SKM-1 treated with dmso at 0.1 percent for 144 hours (cell line): Measurements from ENCODE around the gene CBX3.
"Not testable (repeated sequence)": the region's sequence is repeated elsewhere in the genome, so short reads cannot be mapped to it uniquely, and the experiment has no call there.

ENCODE experiments used
- DNase-seq: peaks from one replicate; lab custom pipeline; 2025; ENCODE audit not compliant: unreplicated experiment; lab: John Stamatoyannopoulos, UW

Gene CBX3

DNA sequence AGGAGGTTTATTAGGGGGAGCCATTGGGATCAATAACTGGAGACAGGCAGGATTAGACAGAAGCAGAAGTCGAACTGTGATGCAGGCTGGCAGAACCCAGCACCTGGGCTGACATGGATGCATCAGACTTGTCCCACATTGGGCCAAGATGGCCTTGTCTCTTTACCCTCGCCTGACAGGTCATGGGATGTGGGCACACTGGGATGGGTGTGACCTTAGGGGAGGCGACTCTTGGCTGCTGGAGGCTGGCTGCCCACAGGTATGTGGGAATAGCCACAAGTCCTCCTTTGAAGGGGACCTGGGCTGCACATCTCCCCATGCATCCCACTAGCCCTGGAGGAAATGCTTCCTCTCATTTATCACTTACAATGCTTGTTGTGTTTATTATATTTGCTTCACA, 32.3 kb upstream of the CBX3 start:
- DNase-seq, result no peak

DNA sequence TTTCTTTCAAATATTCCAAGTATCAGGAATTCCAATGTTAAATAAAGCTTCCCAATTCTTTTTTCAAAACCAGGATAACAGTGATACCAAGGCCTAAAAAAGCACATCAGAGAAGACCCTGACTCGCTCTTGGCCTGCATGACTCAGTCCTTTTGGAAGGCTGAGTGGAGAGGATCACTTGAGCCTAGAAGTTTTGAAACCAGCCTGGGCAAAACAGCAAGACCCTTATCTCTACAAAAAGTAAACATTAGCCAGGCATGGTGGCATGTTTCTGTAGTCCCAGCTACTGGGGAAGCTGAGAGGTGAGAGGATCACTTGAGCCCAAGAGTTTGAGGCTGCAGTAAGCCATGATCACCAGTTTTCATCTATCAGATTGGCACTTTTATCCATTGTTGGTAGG, 30.9 kb upstream of the CBX3 start:
- no peak for DNase-seq

DNA sequence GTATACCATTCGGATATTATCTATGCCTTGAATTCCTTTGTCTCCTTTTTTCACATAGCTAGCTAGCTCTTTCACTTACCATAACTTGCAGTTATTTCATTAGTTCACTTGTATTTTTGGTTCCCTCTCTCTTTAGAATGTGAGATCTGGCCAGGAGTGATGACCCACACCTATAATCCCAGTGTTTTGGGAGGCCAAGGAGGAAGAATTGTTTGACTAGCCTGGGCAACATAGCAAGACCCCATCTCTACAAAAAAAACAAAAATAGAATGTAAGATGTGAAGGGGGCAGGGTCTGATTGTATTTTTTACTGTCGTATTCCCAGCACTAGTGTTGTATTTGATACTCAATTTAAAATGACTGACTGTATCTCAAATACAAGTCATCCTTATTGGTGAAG, 29.9 kb upstream of the CBX3 start:
- DNase-seq, result no peak

DNA sequence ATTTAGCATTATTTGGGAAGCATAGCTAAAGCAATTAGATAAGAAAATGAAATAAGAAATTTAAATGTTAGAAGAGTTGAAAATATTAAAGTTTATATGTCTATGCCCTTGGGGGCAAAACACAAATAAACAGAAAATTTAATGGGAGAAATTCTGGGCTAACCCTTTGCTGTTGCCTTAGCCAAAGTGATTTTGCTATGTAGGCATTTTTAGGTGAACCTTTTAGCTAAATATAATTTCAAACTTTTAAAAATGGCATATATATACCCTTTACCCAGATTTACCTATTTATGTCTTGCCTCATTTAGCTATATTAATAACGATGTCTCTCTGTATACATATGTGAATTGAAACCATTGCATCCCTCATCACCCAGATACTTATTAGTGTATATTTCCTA, 29.5 kb upstream of the CBX3 start:
- no peak for DNase-seq

DNA sequence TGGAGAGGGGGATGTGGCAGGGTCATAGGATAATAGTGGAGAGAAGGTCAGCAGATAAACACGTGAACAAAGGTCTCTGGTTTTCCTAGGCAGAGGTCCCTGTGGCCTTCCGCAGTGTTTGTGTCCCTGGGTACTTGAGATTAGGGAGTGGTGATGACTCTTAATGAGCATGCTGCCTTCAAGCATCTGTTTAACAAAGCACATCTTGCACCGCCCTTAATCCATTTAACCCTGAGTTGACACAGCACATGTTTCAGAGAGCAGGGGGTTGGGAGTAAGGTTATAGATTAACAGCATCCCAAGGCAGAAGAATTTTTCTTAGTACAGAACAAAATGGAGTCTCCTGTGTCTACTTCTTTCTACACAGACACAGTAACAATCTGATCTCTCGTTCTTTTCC, 25.6 kb upstream of the CBX3 start:
- DNase-seq, result not testable (repeated sequence)

DNA sequence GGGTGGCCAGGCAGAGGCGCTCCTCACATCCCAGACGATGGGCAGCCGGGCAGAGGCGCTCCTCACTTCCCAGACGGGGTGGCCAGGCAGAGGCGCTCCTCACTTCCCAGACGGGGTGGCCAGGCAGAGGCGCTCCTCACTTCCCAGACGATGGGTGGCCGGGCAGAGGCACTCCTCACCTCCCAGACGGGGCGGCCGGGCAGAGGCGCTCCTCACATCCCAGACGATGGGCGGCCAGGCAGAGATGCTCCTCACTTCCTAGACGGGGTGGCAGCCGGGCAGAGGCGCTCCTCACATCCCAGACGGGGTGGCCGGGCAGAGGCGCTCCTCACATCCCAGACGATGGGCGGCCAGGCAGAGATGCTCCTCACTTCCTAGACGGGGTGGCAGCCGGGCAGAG, 24.8 kb upstream of the CBX3 start:
- not testable (repeated sequence) for DNase-seq

DNA sequence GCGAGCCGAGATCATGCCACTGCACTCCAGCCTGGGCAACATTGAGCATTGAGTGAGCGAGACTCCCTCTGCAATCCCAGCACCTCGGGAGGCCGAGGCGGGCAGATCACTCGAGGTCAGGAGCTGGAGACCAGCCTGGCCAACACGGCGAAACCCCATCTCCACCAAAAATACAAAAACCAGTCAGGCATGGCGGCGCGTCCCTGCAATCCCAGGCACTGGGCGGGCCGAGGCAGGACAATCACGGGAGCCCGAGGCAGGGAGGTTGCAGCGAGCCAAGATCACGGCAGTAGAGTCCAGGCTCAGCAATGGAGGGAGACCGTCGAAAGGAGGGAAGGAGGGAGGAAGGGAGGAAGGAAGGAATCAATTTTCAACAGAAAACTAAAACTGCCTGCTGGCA, 24.3 kb upstream of the CBX3 start:
- not testable (repeated sequence) for DNase-seq

DNA sequence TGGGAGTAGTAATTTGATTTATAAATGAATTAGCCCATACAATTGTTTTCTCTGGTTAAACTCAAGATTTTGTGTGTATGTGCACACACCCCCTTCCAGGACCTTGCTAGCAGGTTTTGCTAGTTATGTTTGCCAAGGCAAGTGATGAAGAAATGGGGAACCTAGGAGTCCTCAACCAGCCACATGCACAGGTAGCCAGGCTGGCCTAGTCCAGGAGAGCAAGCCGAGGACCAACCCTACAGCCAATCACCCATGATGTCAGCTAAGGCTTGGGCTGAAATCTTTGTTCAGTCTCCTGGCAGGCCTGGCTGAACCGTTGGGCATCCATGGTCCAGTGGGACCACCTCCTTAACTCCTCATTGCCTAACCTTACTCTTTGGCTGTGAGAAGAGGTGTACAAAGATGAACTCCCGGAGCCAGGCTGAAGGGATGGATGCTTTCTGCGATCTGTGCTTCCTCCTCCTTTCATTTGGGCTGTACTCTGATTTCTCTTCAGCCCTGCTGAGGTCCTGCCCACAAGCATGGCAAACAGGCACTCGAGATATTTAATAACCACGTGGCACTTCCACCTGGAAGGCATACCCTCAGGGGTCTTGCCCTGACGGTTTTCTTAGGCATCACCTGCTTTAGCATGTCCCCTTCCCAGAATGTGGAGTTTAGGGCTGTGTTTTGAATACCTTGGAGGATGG, 23.1 kb upstream of the CBX3 start:
- no peak for DNase-seq

DNA sequence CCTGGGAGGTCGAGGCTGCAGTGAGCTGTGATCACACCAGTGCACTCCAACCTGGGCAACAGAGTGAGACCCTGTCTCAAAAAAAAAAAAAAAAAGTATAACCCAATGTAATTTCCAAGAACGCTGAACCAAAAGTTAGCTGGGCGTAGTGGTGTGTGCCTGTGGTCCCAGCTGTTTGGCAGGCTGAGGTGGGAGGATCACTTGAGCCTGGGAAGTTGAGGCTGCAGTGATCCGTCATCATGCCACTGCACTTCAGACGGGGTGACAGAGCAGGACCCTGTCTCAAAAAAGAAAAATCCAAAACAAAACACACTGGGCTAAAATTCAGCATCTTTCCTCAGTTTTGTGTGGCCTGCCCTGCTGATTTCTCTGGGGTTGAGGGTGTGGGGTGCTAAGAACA, 22.1 kb upstream of the CBX3 start:
- no peak for DNase-seq

DNA sequence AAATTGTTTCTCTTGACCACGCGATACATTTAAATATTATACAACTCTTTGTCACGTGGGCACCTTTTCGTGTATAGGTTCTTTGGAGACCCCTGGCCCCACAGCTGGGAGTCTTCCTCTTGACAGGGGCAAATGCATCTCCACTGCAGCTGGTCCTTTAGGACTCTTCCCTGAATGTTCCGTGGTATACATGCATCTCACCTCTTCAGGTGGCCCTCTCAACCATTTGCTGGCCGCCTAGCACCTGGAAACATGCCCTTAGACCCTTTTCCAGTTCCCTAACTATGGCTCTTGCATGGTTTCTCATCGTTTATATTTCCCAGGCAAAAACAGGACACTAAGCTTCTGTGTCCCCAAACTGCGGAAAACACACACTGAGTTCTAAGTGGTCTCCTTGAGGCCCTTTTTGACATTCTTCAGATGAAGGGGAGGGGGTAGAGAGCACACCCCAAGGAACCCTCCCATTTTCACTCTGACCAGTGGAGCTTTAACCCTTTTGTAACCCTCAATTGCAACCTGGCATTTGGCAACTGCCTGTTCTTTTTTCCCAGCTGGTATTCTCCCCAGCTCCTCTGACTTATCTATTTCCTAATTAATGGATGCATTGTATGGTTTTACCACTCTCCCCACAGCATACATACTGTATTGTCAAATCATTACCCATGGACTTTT, 21.6 kb upstream of the CBX3 start:
- no peak for DNase-seq

DNA sequence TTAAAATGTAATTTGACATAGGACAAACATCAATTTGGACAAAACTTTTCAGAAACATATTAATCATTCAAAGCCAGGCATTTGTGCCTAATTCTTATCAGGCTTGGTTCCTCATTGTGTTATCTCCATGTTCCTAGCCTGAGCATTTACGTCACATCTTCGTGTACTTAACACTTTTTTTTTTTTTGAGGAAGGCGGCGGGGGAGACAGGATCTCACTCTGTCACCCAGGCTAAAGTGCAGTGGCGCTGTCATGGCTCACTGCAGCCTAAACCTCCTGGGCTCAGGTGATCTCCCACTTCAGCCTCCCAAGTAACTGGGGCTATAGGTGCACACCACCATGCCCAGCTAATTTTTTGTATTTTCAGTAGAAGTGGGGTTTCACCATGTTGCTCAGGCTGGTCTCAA, 20.8 kb upstream of the CBX3 start:
- DNase-seq, result no peak

DNA sequence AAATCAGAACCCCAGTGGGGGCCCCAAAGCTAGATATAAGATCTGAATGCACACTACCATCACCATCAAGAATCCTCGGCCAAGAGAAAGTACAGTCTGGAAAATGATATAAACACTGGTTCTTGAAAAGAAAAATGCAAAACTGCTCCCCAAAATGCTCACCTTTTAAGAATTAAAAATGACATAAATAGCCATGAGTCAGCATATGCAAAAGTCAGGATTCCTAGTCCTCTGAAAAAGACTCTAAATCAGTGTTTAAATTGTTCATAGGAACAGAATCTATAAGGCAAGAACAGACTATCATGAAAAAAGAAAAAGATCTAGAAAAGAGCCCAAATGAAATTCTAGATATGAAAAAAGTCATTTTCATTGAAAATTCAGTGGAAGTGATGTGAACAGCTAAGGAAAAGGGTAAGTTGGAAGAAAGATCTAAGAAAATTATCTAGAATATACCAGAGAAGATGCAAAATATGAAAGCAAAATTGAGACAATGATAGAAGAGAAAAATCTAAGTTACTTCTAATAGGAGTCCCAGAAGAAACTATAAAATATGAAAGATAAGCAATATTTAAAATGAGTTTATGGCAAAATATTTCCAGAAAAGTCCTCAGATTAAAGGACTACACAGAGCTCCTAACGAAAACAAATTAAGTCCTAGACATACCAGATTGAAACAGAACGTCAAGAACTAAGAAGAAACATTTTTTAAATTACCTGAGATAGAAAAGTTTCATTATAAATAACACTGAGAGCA, 19.9 kb upstream of the CBX3 start:
- DNase-seq, result no peak

DNA sequence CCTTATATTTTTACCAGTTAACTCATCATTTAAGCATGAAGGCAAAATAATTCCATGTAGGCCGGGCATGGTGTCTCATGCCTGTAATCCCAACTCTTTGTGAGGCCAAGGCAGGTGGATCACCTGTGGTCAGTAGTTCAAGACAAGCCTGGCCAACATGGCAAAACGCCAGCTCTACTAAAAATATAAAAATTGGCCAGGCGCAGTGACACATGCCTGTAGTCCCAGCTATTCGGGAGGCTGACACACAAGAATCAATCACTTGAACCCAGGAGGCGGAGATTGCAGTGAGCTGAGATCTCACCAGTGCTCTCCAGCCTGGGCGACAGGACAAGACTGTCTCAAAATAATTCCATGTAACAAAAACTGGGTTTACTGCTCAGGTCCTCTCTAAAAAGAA, 19.3 kb upstream of the CBX3 start:
- no peak for DNase-seq

DNA sequence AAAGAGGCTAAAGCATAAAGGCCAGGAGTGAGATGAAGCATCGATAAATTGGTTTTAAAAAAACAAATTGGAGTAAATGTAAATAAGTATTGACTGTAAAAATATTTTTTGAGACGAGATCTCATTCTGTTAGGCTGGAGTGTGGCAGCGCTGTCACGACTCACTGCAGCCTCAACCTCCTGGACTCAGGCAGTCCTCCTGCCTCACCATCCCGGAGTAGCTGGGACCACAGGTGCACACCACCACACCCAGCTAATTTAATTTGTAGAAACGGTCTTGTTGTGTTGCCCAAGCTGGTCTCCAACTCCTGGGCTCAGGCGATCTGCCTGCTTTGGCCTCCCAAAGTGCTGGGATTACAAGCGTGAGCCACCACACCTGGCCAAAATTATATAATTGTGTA, 18.8 kb upstream of the CBX3 start:
- DNase-seq, result no peak

DNA sequence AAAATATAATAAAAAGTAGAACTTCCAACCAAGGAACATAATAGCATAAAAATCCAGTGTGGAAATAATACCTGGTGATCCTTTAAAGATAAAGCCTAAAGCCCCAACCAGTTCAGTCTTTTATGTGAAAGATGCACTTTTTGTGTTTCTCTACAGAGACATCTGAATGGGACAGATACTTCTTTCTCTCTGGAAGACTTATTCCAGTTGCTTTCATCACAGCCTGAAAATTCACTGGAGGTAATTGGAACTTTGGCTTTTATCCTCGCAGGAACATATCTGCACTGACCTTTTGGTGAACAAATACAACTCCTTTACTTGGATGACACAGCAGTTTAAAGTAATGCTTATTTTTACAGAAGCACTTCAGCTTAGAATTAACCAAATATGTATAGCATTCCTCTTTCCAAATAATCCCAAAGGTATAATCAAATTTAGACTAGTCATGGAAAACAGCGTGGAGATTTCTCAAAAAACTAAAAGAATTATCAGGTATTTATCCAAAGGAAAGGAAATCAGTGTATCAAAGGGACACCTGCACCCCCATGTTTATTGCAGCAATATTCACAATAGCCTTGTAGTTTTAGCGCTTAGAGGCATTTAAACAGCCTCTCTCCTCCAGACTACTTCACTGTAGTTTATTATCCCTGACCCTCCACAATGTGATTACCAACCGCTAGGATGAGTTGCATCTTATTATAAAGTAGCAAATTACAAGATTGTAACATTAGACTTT, 17.8 kb upstream of the CBX3 start:
- no peak for DNase-seq

DNA sequence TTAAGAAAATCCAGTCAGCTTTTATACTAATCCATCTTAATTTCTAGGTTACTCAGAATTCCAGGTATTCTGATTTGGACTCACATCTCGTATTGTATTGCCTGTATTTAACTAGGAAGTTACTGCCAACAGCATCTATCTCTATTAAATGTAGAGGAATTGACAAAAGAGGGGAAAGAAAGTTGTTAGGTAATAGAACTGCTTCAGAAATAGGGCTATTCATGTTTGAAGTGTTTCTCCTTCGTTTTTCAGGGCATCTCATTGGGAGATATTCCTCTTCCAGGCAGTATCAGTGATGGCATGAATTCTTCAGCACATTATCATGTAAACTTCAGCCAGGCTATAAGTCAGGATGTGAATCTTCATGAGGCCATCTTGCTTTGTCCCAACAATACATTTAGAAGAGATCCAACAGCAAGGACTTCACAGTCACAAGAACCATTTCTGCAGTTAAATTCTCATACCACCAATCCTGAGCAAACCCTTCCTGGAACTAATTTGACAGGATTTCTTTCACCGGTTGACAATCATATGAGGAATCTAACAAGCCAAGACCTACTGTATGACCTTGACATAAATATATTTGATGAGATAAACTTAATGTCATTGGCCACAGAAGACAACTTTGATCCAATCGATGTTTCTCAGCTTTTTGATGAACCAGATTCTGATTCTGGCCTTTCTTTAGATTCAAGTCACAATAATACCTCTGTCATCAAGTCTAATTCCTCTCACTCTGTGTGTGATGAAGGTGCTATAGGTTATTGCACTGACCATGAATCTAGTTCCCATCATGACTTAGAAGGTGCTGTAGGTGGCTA, 17.1 kb upstream of the CBX3 start:
- DNase-seq, result not testable (repeated sequence)

DNA sequence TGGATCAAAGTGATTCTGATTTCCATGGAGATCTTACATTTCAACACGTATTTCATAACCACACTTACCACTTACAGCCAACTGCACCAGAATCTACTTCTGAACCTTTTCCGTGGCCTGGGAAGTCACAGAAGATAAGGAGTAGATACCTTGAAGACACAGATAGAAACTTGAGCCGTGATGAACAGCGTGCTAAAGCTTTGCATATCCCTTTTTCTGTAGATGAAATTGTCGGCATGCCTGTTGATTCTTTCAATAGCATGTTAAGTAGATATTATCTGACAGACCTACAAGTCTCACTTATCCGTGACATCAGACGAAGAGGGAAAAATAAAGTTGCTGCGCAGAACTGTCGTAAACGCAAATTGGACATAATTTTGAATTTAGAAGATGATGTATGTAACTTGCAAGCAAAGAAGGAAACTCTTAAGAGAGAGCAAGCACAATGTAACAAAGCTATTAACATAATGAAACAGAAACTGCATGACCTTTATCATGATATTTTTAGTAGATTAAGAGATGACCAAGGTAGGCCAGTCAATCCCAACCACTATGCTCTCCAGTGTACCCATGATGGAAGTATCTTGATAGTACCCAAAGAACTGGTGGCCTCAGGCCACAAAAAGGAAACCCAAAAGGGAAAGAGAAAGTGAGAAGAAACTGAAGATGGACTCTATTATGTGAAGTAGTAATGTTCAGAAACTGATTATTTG, 16.3 kb upstream of the CBX3 start:
- DNase-seq, result no peak

DNA sequence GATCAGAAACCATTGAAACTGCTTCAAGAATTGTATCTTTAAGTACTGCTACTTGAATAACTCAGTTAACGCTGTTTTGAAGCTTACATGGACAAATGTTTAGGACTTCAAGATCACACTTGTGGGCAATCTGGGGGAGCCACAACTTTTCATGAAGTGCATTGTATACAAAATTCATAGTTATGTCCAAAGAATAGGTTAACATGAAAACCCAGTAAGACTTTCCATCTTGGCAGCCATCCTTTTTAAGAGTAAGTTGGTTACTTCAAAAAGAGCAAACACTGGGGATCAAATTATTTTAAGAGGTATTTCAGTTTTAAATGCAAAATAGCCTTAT, 15.7 kb upstream of the CBX3 start:
- no peak for DNase-seq

DNA sequence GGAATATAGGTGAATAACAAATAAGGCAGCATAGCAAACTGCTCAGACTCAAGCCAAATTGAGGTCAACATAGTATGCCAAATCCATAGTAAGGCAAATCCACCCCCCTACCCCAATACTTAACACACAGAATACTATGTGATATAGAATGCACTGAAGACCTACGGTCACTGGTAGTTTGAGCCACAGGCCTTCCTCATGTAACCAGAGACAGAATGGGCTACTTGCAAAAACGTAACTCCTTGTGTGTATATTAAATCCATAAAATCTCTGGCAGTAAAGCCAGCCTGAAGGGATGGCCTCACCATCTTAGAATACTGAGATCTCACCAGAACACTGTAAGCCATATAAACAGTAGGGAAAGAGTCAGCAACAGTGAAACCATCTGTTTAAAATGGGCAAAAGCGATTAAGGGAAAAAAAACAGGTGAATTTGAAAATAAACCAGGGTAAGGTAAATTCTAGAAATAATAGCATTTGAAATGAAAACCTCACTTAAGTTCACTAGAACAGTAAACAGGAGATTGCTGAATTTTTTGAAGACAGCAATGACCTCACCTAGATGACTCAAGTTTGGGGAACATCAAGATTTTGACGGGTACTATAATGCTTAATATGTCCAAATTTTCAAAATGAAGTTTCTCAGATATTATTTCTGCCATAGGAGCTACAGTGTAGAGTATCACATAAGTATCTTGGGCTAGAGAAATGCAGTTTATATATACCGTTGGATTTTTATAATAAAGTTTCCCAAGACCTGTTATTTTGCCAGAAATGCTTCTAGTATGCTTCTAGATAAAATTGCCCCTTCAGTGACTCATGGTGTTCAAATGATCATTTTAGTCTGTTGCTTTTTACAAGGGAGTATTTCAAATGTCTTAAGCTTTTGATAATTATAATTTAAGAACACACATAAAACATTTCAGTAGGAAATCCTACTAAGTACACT, 14.9 kb upstream of the CBX3 start:
- no peak for DNase-seq
